T-helper 1 cell treated with Interleukin-12 subunit alpha and Interleukin-12 subunit beta and Interleukin-4 antibody, amounts not matched to agents 30 ng/mL and 1 ng/mL, for 36 hours (primary cell): ENCODE measurements around the gene SLC9A2. TPM values are rescaled to one million over a fixed set of nuclear protein-coding genes. Genes with fewer than 3 reads are reported as not detected.

Experiments
- total RNA-seq: library from RNA; stranded (reverse); gene quantifications from 2 replicates; pipeline ENCODE4 v1.2.3, GENCODE V29; 2022

The SLC9A2 gene
- total RNA-seq, 1 donor from 2014 or later = not detected

Other genes with a start within 250 kb of the SLC9A2 start
- 40.3 and 43.4 TPM in 2 replicates for gene IL18RAP, start 196.4 kb upstream of the SLC9A2 start, total RNA-seq
- gene SLC9A4, start 146.3 kb upstream of the SLC9A2 start, total RNA-seq = 0.15 and 0.20 TPM in 2 replicates
- gene TMEM182, start 142.5 kb downstream of the SLC9A2 start, total RNA-seq = 1.8 and 2.2 TPM in 2 replicates